Measurements from ENCODE around the gene PTPRG.

The PTPRG gene

DNA sequence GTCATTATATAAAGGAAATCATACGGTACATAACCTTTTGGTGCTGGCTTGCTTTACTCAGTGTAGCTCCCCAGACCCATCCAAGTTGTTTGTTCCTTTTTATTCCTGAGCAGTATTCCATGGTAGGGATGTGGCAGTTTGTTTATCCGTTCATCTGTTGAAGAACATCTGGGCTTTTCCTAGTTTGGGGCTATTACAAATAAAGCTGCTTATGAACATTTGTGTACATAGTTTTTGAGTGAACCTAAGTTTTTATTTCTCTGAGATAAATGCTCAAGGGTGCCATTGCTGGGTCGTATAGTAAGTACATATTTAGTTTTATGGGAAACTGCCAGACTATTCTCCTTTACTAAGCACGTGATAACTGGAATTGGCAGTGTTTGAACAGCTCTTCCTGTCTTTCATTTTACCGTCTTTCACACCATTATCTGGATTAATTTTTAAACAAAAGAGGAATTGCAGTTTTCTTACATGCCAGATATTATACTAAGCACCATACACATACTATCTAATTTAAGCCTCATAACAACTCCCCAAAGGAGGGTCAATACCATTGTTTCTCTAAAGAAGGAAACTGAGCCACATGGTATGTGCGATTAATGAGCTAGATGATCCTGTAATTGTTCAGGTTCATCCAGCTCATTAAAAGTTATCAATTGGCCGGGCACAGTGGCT lies 85.6 kb downstream of the PTPRG start:
- ChIA-PET CTCF (no interaction called here), POLR2A (ENCODE audit: low non-redundant PET) (no interaction called here)
- no peak for DNase-seq (ENCODE audit: low spot score)
- TF ChIP-seq, protein P1, sequence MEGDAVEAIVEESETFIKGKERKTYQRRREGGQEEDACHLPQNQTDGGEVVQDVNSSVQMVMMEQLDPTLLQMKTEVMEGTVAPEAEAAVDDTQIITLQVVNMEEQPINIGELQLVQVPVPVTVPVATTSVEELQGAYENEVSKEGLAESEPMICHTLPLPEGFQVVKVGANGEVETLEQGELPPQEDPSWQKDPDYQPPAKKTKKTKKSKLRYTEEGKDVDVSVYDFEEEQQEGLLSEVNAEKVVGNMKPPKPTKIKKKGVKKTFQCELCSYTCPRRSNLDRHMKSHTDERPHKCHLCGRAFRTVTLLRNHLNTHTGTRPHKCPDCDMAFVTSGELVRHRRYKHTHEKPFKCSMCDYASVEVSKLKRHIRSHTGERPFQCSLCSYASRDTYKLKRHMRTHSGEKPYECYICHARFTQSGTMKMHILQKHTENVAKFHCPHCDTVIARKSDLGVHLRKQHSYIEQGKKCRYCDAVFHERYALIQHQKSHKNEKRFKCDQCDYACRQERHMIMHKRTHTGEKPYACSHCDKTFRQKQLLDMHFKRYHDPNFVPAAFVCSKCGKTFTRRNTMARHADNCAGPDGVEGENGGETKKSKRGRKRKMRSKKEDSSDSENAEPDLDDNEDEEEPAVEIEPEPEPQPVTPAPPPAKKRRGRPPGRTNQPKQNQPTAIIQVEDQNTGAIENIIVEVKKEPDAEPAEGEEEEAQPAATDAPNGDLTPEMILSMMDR (conservative IDR thresholded peaks at IDR 0.05; ENCODE audit: low read depth): no peak
- H3K27ac ChIP-seq: no peak overlapping the region

DNA sequence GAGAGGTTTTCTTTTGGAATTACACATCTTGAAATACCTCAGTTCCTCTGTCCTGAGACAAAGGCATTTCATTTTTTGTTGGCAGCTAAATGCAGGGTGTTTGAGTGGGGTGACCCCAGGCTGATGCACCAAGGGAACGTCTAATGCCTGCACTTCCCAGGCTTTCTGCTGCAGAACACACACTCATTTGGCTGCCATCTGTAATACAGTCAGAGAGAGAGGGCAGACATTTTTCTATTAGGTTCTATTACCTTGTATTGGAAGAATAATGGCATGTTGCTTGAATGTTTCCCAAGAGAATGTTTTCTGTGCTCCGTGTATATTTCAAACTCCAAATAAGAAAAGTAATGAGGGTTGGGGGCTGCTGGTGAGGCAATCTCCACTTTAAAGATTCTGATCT lies 87.1 kb downstream of the PTPRG start:
- POLR2A ChIA-PET (ENCODE audit: low non-redundant PET): no interaction called here
- DNase-seq (ENCODE audit: low spot score): no peak
- no peak overlapping the region for H3K27ac ChIP-seq
- CTCF ChIA-PET: no interaction called here
- TF ChIP-seq, protein P1 (conservative IDR thresholded peaks at IDR 0.05; ENCODE audit: low read depth): no peak

DNA sequence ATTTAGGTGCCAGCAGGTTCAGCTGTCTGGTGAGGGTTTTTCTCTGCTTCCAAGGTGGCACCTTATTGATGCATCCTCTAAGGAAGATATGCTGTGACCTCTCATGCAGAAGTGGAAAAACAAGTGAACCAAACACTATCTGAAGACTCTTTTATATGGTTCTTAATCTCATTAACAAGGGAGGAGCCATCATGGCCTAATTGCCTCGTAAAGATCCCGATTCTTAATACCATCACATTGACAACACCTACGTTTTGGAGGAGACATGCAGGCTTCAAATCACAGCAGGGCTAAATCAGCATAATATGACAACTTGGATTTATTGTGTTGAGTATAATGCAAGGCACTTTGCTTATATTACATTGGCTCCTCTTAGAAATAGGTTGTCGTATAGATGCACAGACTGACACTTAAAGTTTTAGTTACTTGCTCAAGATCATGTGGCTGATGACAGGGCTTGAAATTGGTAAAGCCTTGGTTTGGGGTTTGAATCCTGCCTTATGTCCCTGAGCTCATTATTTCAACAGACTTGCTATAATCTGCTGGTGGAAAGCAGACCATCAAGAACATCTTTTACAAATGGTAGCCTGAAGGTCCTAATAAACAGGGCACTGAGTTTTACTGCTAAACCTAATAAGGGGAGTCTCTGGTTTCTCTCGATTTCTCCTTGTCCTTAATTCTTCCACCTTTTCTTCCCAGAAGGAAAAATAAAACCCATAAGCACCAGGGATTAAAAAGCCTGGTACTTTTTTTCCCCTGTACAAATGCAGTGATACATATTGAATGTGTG lies 88.2 kb downstream of the PTPRG start:
- POLR2A ChIA-PET (ENCODE audit: low non-redundant PET): no interaction called here
- no peak overlapping the region for H3K27ac ChIP-seq
- CTCF ChIA-PET: no interaction called here
- no peak for DNase-seq (ENCODE audit: low spot score)
- TF ChIP-seq, protein P1 (conservative IDR thresholded peaks at IDR 0.05; ENCODE audit: low read depth): no peak

DNA sequence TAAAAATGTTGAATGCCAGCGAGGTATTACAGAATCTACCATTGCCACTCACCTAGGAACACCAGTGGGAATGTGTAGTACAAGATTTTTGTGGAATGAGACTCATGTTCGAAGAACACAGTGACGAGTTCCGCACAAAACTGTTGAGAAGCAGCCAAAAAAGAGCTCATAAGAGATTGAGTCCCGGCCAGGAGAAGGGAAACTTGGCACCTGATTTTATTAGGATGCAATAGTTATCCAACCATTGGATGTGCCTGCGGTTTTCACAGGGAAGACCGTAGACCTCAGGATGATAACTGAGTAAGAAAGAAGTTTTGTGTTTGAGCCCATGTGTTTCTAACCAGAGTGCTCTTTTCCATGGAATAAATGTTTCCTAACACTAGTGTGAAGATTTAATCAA lies 88.9 kb downstream of the PTPRG start:
- POLR2A ChIA-PET (ENCODE audit: low non-redundant PET): no interaction called here
- CTCF ChIA-PET: no interaction called here
- TF ChIP-seq, protein P1 (conservative IDR thresholded peaks at IDR 0.05; ENCODE audit: low read depth): no peak
- H3K27ac ChIP-seq: no peak overlapping the region
- no peak for DNase-seq (ENCODE audit: low spot score)

DNA sequence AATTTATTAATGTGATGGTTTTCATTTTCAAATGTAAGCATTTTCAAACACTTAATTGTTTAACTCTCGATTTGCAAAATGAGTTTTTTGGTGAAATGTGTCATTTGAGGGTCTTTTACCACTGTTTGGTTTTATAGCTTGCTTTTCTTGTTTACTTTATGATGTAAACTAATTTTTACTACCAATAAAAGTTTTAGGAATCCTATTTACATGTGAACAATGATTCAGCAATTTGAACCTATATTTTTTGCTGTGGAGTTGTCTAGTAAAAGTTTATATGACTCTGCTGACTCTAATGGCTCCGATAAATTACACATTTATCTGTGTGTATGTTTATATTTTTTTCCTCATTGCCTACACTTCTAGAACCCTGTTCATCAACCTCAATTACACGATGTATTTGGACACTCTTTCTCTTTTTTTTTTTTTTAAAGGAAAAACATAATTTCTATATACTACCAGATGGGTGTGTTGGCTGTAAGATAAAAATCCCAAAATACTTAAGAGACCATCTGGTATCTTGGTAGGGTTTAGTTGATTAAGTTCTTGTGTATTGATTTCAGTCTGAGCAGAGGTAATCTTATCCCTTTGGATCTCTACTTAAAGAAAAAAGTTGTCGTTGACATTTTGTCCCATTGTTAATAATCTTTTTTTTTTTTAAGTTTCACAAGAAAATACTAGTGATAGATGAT lies 89.5 kb downstream of the PTPRG start:
- DNase-seq (ENCODE audit: low spot score): no peak
- POLR2A ChIA-PET (ENCODE audit: low non-redundant PET): no interaction called here
- CTCF ChIA-PET: no interaction called here
- no peak overlapping the region for H3K27ac ChIP-seq
- TF ChIP-seq, protein P1 (conservative IDR thresholded peaks at IDR 0.05; ENCODE audit: low read depth): no peak

DNA sequence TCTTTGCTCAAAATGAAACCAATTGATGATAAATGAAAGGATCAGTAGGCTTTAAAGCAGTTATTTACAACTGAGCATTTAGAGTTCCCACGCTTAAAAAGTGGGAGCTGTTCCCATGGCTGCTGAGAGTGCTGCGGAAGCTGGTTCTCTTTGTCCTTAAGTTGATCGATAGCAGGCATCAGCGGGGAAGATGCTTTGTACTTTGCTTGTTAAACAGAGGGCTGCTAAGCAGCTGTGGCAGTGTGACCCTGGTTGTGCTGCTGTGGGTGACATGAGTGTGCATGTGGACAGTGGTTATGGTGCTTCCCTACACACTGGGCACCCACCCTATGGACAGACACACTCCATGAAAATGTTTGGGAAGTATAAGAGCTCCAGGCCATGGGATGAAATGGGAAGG lies 96.3 kb downstream of the PTPRG start:
- ChIA-PET CTCF (interaction anchor here (0.6 kb wide), 1 partner anchor 242 kb away, joined by 3 read pairs; no protein-coding TSS in a partner anchor), POLR2A (ENCODE audit: low non-redundant PET) (no interaction called here)
- TF ChIP-seq, protein P1 (conservative IDR thresholded peaks at IDR 0.05; ENCODE audit: low read depth): no peak
- no peak overlapping the region for H3K27ac ChIP-seq
- DNase-seq (ENCODE audit: low spot score): no peak

All from RWPE1 (cell line).